H1 (cell line): ENCODE results near the gene MTCH1. TPM values are rescaled to one million over a fixed set of nuclear protein-coding genes. Genes with fewer than 3 reads are reported as not detected.
A peak's percentile ranks its signal among the peaks of the same experiment; 100 is the strongest.

Experiments
- CEBPB ChIP-seq: IDR thresholded peaks from 2 replicates; pipeline ENCODE4 v1.6.1; 2012; ENCODE audit warnings: low read depth, low read length
- CHD1 ChIP-seq: IDR thresholded peaks from 2 replicates; pipeline ENCODE4 v1.6.1; 2012; ENCODE audit warnings: low read depth, low read length, improper control_type of control experiment
- CREB1 ChIP-seq: IDR thresholded peaks from 2 replicates; pipeline ENCODE4 v1.6.1; 2012; ENCODE audit warnings: inconsistent platforms
- EP300 ChIP-seq, 2 experiments: IDR thresholded peaks; 1 replicate in 1 of 2; 2 replicates in 1 of 2; pipeline ENCODE4 v1.6.1; 2011 to 2012; ENCODE audit warnings: low read depth in 2 of 2, low read length in 2 of 2, mild to moderate bottlenecking in 2 of 2, borderline replicate concordance in 1 of 2, inconsistent platforms in 1 of 2, moderate library complexity in 1 of 2
- EZH2 ChIP-seq: fragments of 200-600 bp; sonication (generic); IDR thresholded peaks from 2 replicates; pipeline ENCODE4 v1.7.1; 2012; ENCODE audit warnings: low read depth, mild to moderate bottlenecking, moderate library complexity, low read length, inconsistent platforms; ENCODE audit not compliant: severe bottlenecking
- JUND ChIP-seq: IDR thresholded peaks from 2 replicates; pipeline ENCODE4 v1.6.1; 2011; ENCODE audit warnings: mild to moderate bottlenecking, improper control_type of control experiment, low read length
- KDM4A ChIP-seq: IDR thresholded peaks from one replicate; pipeline ENCODE4 v1.7.1; 2012; ENCODE audit warnings: low read depth, mild to moderate bottlenecking, moderate library complexity, low read length, inconsistent platforms; ENCODE audit not compliant: severe bottlenecking
- RNF2 ChIP-seq: fragments of 200-900, 300-1000 bp; sonication (generic); IDR thresholded peaks from 2 replicates; pipeline ENCODE4 v1.7.1; 2016; ENCODE audit warnings: borderline replicate concordance, low read depth, mild to moderate bottlenecking, antibody characterized with exemption, low read length; ENCODE audit not compliant: poor library complexity, severe bottlenecking; ENCODE audit errors: missing control alignments
- SIN3A ChIP-seq, 2 experiments: IDR thresholded peaks in 1 of 2; conservative IDR thresholded peaks in 1 of 2; 2 replicates each; pipeline ENCODE4 v1.6.1; 2011 to 2012; ENCODE audit warnings: low read length in 2 of 2, improper control_type of control experiment in 1 of 2, low read depth in 1 of 2, mild to moderate bottlenecking in 1 of 2
- YY1 ChIP-seq: IDR thresholded peaks from 2 replicates; pipeline ENCODE4 v1.6.1; 2011; ENCODE audit warnings: low read depth, mild to moderate bottlenecking, low read length
- polyA plus RNA-seq, 7 experiments: library from polyadenylated mRNA; depleted of rRNA in 3 of 7; stranded (reverse) in 5 of 7; unstranded in 2 of 7; fragments of >200 nt in 5 of 7; fragments of 200-250 nt in 2 of 7; gene quantifications; 1 replicate in 5 of 7; 2 replicates in 1 of 7; 4 replicates in 1 of 7; pipeline versions ENCODE4 v1.2.1 to v1.2.3, GENCODE V29; 2011 to 2013; ENCODE audit warnings: missing spikeins in 2 of 7, mixed read lengths in 2 of 7
- total RNA-seq: library from RNA; stranded (reverse); fragmentation: NEBNext Ultra II Directional; extraction: Animal tissue kit (Norgen Biotek cat#: 25700); gene quantifications from 2 replicates; pipeline ENCODE4 v1.2.1, GENCODE V29; 2021
- TF ChIP-seq, protein P1 (sequence below), 3 experiments: IDR thresholded peaks; 1 replicate in 2 of 3; 2 replicates in 1 of 3; pipeline versions ENCODE4 v1.5.1 to v1.6.1; 2011; ENCODE audit warnings: low read length in 3 of 3, mild to moderate bottlenecking in 3 of 3, inconsistent platforms in 2 of 3, low read depth in 1 of 3, moderate library complexity in 1 of 3; ENCODE audit not compliant: insufficient read depth in 1 of 3; ENCODE audit errors: control extremely low read depth in 1 of 3

MTCH1 gene
- total and polyA plus RNA-seq, 2 of the 8 experiments (the other 6 are each of a cell fraction or from before 2014, with no cell fraction given): 169 to 214 TPM

DNA sequence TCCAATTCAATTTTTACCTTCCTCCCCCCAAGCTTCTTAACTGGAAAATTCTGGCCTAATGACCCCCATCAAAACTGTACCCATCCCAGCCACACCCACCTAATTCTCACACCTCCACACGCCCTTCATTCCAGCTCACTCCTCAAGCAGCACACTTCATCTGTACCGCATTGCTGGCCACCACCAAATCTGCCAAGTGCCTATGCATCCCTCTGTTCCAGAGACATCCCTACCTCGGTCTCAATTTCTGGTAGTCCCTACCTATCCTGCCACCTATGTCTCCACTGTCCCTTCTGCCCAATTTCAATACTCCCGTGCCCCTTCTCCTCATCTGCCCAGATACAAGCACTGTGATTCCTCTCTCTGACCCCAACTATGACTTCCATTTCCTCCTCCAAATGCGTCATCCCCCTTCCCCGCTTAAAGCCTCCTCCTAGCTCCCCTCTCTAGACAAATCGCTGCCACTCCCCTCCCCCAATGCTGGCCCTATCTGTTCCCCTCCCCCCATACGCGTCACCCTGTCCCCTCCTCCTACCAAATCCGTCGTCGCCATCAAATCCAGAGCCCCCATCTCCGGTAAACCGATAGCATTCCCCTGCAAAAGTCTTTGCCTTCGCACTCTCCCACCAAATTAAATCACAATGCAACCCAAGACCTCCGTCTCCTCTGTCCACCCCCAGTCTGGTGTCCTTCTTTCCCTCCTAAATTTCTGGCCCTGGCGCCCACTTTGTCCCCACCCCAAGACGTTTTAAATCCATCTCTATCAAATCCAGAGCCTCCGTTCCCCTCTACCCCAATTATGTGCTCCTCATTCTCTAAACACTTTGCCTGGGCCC lies 1.2 kb downstream of the MTCH1 start (continued):
- TF ChIP-seq YY1 (peak; percentile 48), EP300 (IDR thresholded peaks at IDR 0.05; ENCODE audit: borderline replicate concordance in 1 of 2, low read depth in 2 of 2, low read length in 2 of 2) (peak in 1 of 2 experiments; percentile 47; a peak in 1 of 3 replicates), EZH2 (no peak), CEBPB (no peak), CREB1 (peak; percentile 90), SIN3A (conservative IDR thresholded peaks at IDR 0.05 in 1 of 2, IDR thresholded peaks at IDR 0.05 in 1 of 2; ENCODE audit: low read depth in 1 of 2, low read length in 2 of 2) (peak; percentile 34 to 84; a peak in 2 of 4 replicates), CHD1 (no peak), RNF2 (no peak), JUND (0 out of 2 replicates have a peak, but pooled peaks have one; percentile 4), KDM4A (no peak)
- TF ChIP-seq, protein P1, sequence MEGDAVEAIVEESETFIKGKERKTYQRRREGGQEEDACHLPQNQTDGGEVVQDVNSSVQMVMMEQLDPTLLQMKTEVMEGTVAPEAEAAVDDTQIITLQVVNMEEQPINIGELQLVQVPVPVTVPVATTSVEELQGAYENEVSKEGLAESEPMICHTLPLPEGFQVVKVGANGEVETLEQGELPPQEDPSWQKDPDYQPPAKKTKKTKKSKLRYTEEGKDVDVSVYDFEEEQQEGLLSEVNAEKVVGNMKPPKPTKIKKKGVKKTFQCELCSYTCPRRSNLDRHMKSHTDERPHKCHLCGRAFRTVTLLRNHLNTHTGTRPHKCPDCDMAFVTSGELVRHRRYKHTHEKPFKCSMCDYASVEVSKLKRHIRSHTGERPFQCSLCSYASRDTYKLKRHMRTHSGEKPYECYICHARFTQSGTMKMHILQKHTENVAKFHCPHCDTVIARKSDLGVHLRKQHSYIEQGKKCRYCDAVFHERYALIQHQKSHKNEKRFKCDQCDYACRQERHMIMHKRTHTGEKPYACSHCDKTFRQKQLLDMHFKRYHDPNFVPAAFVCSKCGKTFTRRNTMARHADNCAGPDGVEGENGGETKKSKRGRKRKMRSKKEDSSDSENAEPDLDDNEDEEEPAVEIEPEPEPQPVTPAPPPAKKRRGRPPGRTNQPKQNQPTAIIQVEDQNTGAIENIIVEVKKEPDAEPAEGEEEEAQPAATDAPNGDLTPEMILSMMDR (IDR thresholded peaks at IDR 0.05; ENCODE audit: control extremely low read depth in 1 of 3, insufficient read depth in 1 of 3, low read depth in 1 of 3, low read length in 3 of 3): no peak
